Measurements from ENCODE around the gene HOXB6.

Gene HOXB6

DNA sequence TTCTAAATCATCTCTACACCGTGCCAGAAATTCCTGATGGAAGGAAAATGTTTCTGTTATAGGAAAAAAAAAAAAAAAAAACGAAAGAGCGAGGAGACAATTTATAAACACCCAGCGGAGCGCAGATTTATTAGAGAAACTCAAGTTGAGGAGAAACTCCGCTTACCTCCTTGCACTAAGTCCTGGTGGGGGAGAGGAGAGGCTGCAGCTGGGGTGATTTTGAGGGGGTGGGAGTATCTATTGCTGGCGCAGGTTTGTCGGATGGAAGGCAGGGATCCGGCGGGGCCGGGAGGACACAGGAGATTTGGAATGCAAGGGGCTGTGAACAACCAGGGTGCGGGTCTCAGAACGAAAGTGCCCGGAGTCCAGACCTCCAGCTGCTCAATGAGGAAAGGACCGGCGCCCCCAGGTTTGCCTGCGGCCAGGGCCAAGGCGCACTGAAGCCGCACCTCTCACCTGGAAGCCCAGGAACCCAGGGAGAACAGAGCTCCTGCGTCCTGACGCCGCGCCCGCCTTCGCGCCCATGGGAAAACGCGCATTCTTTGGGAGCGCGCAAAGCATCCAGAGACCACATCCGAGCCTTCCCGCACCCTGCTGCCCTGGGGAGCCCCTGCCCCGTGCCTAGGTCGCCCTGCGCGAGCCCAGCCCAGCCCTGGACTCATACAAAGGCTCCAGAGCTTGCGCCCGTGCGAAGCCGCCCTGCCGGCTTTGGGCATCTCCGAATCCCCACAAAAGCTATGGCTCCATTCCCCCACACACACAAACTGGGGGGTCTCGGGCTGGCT is 12.9 kb upstream of the HOXB6 start:
- TF ChIP-seq ZFX (IDR thresholded peaks at IDR 0.05) = no peak
- TF ChIP-seq, protein P1, sequence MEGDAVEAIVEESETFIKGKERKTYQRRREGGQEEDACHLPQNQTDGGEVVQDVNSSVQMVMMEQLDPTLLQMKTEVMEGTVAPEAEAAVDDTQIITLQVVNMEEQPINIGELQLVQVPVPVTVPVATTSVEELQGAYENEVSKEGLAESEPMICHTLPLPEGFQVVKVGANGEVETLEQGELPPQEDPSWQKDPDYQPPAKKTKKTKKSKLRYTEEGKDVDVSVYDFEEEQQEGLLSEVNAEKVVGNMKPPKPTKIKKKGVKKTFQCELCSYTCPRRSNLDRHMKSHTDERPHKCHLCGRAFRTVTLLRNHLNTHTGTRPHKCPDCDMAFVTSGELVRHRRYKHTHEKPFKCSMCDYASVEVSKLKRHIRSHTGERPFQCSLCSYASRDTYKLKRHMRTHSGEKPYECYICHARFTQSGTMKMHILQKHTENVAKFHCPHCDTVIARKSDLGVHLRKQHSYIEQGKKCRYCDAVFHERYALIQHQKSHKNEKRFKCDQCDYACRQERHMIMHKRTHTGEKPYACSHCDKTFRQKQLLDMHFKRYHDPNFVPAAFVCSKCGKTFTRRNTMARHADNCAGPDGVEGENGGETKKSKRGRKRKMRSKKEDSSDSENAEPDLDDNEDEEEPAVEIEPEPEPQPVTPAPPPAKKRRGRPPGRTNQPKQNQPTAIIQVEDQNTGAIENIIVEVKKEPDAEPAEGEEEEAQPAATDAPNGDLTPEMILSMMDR (conservative IDR thresholded peaks at IDR 0.05) = no peak
- no peak overlapping the region for H3K27ac ChIP-seq

DNA sequence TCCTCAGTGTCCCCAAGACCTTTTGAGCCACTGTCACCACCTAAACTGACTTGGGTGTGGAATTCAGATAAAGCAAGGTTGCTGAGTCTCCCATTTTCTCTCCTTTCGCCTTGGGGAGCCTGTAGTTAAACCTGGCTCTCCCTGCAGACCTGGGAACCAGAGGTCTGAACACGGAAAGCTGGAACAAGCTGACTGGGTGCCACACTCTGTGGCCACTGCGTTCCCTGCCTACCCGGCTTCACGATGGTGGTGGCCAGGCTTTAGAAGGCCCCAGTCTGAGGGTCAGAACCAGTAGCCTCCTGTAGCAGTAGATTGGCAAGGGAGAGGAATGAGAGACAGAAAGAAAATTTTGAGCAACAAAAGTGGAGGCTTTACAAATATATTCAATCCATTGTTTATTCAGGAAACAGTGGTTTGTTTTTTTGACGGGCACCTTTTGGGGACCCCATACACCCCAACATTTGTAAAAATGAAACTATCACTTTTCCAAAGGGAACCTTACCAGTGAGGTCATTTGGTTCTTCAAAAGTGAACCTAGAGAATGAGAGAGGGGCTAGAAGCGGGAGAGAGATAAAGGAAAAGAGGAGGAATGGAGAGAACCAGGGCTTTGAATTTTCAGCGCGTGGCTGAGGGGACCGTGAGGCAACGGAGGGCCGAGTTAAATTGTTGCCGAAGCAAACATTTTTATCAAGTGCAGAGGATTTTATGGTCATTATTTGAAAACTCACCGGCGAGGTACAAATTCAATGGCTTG is 12.1 kb upstream of the HOXB6 start:
- no peak overlapping the region for H3K27ac ChIP-seq
- no peak for TF ChIP-seq ZFX (IDR thresholded peaks at IDR 0.05)
- TF ChIP-seq, protein P1 (conservative IDR thresholded peaks at IDR 0.05) = no peak

DNA sequence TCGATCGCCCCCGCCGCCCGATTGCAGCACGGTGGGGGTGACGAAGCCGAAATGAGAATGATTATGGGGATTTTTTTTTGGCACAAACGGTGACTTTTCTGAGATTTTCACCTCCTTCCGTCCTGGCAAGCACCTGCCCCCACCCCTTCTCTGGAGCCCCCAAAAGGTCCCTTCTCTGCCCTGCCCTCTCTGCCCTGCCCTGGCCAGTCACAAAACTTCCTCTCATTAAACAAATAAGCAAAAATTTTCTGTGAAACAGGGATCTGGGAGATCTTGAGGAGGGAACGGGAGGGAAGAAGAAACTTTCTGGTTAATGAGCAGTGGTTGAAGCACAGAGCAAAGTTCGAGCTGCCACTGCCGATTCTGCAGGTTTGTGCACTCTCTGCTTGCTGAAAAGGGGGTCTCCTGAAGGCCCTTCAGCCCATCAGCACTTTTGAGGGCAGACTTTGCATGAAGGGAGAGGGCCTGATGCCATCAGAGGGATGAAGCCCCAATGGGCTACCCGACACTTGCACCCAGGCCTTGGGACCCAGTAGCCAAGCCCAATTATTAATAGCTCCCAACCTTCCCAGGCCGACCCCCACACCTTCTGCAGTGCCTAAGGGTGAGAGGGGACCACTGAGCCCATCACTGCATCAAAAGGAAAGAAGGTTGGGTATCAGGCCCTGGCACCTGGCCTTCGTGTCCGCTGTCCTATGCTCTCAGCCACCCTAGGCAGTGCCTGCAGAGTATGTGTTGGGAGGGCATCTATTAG is 11.4 kb upstream of the HOXB6 start:
- H3K27ac ChIP-seq = no peak overlapping the region
- TF ChIP-seq, protein P1 (conservative IDR thresholded peaks at IDR 0.05) = no peak
- TF ChIP-seq ZFX (IDR thresholded peaks at IDR 0.05) = no peak

DNA sequence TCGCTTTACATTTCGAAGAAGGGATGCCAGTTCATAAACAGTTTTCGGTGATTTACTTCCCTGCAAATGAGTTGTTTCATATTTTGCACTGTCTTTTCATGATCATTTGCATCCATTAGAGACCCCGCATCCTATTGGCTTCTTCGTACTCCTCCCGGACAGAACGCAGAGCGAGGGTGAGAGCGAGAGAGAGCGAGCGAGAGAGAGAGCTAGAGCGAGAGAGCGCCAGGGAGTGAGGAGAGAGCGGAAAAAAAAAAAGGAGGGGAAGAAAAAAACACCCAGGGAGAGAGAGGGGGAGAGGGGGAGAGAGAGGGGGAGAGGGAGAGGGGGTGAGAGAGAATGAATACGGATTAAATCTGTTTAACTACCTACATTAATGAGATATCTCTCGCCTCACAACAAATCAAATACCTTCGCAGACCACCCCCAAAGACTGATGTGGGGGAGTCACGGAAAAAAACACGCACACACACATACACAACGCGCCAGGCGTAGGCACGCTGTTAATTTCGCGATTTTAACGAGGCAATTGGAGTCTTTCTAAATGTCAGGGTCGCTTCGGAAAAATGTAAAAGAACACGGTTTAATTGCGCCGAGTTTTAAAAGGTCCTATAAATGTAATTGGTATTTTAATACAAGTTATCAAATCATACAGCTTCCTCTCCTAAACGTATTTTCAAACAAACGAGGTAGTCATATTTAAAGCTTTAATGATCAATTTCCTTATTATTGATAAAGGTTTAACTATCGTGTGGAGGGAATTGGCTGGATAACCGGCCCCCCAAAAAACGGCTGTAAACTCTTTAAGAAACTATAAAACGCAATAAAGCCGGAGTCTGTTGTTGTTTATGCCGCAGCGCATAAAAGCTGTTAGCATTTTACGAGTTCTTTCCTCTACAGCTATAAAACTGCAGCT is 10.5 kb upstream of the HOXB6 start, which contains the start of gene HOXB8:
Gene HOXB8, minus strand, starts transcription at position 246 of the 916 bp plus-strand sequence. CDS start 588 bp downstream, outside the sequence.
- H3K27ac ChIP-seq = no peak within 1 kb of the TSS

DNA sequence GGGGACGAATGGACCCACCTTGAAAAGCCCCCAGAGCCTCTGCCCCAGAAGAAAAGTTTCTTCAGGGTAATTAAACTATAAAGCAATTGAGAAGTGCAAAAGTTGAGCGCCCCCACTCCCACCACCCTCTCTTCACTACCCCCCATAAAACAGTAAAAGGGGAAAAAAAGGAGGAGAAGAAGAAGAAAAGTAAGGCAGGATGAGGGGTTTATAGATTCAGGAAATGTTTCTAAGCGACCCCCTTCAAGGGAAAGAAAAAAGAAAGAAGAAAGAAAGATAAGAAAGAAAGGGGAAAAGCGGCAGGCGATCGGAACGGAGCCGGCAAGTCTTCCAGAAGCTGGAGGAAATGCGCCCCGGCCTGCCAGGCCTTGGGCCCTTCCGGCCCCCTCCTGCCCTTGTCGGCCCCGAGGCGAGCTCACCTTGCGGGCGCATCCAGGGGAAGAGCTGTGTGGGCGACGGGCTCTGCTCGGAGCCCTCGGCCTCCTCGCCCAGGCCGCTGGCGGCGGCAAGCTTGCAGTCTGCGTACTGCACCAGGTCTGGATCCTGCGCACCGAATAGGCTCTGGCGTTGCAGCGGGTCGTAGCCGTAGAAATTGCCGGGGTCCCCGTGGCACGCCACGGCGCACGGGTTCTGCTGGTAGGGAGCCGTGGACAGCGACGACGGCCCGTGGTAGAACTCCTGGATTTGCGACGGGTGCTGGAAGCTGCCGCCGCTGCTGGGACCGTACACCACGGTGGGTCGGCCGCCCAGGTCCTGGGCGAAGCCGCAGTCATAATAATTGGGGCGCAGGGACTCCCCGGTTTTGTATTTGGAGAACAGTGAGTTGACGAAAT is 9.3 kb upstream of the HOXB6 start:
- no peak for TF ChIP-seq ZFX (IDR thresholded peaks at IDR 0.05)
- TF ChIP-seq, protein P1 (conservative IDR thresholded peaks at IDR 0.05) = no peak
- H3K27ac ChIP-seq = no peak overlapping the region

More for the DNA sequence above, 10.5 kb upstream of the HOXB6 start, which contains the start of gene HOXB8:
- TF ChIP-seq, protein P1 (conservative IDR thresholded peaks at IDR 0.05) = no peak
- no peak for TF ChIP-seq ZFX (IDR thresholded peaks at IDR 0.05)

Data from C4-2B (cell line).